Hepatic stellate cell (primary cell): ENCODE measurements around the gene DAD1.
A peak's percentile ranks its signal among the peaks of the same experiment; 100 is the strongest.
"Not testable (repeated sequence)": the region's sequence is repeated elsewhere in the genome, so short reads cannot be mapped to it uniquely, and the experiment has no call there.

Experiments used
- DNase-seq: peaks from one replicate; pipeline ENCODE4 v3.0.0; 2011; ENCODE audit warnings: low spot score

Gene DAD1

DNA sequence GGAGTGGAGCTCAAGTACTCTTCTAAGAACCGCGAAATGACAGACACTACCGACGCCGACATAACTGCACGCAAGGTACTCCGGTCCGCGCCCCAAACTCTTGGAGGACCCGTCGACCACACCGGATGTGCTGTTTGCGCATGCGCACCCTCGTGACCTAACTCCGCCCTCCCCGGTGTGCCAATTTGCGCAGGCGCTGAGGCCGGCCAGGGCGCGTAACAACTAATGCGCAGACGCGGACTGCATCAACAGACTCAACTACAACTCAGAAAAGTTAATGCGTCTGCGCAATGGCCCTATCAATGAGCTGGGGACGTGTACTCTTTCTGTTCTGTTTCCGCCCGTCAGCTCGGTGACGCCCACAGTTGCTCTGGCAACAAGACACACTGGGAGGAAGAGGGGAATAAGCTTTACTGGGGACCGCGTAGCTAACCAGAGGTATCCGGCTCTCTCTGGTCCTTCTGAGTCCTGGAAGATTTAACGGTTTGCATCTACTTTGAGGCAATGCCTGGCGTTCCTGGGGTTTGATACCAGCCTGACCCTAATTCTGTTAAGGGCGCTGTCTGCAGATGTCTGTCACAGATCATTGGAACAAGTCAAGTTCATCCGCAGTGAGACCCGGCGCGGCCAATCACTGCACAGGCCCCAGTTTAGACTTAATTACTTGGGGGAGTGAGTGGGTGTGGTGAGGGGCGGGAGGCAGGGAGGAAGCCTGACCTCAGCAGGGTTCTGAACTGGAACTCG is at the start of gene DAD1:
Gene DAD1, minus strand, starts transcription at position 129 of the 744 bp plus-strand sequence. Its CDS starts 67 bp downstream, at position 62.
- DNase-seq, result peak; percentile 100

DNA sequence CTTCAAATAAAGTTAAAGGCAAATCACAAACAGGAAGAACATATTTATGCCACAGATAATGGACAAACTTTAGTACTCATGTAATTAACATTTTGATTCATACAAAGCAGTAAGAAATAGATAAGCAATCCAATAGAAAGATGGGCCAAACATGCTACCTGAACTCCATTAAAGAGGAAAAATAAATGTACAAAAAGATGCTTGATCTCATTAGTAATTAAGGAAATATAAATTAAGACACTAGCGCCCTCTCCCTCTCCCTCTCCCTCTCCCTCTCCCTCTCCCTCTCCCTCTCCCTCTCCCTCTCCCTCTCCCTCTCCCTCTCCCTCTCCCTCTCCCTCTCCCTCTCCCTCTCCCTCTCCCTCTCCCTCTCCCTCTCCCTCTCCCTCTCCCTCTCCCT is 47.0 kb upstream of the DAD1 start:
- not testable (repeated sequence) for DNase-seq

DNA sequence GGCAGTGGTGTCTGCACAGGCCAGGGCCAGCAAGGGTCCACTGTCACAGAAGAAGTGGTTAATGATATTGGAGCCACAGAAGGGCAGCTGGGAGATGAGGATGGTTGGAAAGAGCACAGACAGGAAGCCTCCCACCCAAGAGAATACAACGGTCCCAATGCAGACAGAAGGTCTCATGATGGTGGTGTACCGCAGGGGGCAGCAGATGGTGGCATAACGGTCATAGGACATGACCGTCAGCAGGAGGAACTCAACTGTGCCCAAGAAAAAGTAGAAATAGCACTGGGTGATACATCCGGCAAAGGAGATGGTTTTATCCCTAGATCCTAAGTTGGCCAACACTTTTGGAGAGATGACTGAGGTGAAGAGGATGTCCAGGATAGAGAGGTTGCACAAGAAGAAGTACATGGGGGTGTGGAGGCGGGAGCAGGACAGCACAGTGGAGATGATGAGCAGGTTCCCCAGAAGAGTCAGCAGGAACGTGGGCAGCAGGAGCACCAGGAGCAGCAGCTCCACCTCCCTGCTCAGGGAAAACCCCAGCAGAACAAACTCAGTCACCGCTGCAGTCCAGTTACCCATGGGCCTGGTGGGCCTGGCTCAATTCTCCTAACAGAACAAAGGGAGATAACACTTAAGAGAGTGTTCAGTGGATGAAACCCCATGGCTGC is 45.3 kb upstream of the DAD1 start:
- DNase-seq, result no peak

DNA sequence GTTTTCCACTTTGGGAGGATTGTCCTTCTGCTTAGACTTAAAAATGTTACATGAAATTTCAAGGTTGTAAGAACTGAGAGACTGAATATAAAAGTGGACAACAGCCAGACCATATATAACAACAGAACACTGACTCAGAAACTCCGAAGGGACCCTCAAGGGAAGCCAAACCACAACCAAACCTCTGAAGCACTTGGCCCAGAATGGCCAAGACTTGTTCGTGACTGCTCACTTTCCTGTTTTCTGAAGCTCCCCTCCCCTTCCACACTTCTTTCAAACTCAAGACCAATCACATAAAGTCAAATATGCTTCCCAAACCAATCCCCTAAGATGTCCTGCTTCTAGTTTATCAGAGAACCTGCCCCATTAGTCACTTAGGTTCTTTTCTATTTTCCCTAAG is 41.5 kb upstream of the DAD1 start:
- DNase-seq, result peak; percentile 68

DNA sequence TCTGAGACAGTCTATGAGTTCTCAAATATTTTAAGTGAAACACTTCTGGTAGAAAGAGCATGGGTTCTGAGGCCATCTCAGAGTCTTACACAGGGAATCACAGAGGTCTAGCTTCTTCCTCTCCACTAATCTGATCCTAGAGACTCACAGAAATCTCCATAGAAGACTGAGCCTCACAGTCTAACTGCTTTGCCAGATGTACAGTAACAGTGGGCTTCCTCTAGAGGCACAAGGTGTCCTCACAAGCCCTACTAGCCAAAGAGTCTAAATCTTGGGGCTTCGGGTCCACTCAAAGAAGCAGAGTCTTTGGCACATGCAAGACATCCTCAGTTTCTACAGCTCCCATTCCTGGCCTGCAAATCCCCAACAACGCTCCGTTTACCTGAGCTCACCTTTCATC is 41.0 kb upstream of the DAD1 start:
- no peak for DNase-seq

DNA sequence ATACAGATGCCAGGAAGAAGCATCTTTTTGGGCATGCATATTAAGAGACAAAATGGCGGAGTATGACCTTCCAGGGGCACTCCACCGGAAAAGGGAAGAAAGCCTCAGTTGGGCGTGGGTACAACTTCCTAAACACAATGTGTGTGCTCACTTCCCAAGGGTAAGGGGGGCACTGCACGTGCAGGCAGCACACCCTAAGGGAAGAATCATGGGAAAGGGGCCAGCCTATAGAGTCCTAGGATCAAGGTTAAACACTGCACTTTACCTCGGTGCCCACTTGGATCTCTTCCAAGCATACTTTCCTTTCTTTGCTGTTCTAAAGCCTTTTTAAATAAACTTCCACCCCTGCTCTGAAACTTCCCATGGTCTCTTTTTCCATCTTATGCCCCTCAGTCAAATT is 40.3 kb upstream of the DAD1 start:
- no peak for DNase-seq

DNA sequence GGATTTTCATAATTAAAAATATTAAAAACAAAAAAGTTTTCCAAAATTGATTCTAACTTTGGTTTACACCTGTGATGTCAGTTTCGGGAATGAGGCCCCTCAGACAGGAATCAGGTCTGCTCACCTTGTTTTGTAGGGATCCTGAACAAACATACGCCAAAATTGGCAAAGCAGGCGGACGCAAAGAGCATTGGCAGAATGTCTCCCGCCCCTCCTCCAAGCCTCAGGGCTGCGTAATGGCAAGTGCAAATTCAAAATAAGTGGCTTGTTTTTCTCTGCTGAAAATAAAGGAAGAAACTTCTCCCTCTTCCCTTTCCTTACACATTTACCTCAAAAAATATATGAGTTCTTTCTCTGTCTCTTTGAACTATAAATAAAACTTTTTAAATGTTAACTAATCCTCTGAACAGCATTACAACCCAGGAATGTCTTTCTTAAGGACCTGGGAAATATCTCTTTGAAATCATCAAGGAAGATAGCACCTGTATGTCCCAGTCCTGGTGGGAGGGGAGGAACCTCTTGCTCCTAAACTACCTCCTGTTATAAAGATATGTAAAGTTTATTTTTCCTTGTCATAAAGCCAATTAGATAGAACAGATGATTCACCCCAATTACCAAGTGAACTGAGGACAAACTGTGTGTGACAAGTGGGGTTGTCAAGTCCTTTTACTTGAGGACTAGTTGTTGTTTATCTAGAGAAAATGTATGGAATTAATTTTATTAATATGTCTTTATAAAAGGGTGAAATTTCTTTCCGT is 38.7 kb upstream of the DAD1 start:
- no peak for DNase-seq

DNA sequence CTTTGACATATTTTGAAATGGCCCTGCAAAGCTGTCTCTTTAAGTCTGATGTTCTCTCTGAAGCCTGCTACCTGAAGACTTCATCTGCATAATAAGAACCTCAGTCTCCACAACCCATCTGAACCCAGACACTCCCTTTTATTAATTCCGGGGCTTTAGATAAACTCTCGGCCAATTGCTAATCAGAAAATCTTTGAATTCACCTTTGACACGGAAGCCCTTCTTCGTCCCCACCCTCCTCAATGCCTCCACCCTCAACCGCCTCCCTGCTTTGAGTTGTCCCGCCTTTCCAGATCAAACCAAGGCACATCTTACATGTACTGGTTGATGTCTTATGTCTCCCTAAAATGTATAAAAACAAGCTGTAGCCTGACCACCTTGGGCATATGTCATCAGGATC is 37.6 kb upstream of the DAD1 start:
- DNase-seq, result no peak

DNA sequence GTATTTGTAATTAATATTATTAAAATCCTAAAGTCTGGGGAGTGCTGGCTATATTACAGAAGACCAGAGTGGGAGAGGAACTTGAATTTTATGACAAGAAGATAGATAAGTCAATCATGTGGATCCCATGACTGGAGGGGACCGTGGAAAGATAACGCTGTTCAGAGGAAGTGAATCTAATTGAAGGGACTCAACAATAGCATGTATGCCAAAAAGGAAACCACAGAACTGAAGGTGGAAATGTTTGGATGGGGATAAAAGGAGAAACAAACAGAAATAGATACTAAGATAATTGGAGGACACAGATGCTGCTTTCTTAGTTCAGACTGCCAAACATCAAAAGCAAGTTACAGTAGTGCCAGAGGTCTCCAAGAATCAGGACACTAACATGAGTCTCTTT is 34.0 kb upstream of the DAD1 start:
- DNase-seq, result no peak

DNA sequence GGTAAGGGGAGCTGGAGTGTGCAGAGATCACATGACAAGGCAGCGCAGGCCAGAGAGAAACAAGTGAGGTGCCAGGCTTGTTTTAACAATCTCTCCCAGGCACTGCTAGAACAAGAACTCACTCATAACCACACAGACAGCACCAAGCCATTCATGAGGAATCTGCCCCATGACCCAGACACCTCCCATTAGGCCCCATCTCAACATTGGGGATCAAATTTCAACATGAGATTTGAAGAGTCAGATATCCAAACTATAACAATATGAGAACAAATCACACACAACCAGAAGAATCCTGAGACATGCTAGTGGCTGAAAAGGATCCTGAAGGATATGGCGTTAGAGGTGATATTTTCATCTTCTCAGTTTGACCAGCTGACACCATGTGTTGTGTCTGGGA is 33.2 kb upstream of the DAD1 start:
- no peak for DNase-seq

DNA sequence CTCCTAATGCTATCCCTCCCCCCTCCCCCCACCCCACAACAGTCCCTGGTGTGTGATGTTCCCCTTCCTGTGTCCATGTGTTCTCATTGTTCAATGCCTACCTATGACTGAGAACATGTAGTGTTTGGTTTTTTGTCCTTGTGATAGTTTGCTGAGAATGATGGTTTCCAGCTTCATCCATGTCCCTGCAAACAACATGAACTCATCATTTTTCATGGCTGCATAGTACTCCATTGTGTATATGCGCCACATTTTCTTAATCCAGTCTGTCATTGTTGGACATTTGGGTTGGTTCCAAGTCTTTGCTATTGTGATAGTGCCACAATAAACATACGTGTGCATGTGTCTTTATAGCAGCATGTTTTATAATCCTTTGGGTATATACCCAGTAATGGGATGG is 26.7 kb upstream of the DAD1 start:
- DNase-seq, result not testable (repeated sequence)

DNA sequence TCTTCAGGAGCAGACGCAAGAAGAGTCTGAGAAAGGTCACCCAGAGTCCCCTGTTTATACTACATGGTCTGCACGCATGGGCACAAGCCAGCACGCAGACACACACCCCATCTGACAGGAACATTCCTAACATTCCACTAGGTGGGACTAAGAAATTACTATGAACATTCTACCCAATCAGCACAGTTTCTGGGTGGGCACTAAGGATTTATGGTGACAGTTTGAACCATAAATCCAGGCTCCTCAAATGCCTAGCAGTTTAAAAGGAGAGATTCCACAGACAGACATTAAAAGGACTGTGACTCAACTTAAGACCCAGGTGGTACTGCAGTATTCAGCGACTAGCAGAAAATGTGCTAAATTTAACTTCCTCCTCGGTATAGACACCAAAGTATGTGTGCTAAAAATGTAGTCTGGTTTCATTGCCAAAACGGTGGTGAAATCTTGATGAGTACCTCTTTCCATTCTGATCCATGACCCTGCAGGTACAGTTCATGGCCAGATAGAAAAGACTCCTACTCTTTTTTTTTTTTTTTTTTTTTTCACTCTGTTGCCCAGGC is 25.3 kb upstream of the DAD1 start:
- peak; percentile 88 for DNase-seq

DNA sequence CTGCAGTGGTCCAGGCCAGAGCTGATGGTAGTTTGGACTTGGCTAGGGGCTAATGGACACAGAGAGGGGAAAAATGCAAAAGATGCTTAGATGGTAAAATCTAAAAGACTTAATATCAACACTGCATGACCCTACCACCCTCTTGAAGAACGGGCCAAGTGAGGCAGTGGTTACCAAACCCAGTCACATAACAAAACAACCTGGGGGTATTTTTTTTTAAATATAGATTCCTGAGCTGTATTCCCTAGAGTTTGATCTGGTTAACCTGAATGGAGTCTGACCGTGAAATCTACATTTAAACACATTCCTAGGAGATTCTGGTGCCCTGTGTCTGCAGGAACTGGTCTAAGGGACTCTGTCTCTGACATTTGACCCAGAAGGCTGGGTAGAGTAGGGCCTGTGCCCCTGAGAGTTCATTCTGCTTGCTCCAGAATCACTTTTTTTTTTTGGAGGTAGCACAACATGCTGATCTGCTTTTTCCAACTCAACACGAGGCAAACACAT is 24.8 kb upstream of the DAD1 start:
- DNase-seq, result no peak

DNA sequence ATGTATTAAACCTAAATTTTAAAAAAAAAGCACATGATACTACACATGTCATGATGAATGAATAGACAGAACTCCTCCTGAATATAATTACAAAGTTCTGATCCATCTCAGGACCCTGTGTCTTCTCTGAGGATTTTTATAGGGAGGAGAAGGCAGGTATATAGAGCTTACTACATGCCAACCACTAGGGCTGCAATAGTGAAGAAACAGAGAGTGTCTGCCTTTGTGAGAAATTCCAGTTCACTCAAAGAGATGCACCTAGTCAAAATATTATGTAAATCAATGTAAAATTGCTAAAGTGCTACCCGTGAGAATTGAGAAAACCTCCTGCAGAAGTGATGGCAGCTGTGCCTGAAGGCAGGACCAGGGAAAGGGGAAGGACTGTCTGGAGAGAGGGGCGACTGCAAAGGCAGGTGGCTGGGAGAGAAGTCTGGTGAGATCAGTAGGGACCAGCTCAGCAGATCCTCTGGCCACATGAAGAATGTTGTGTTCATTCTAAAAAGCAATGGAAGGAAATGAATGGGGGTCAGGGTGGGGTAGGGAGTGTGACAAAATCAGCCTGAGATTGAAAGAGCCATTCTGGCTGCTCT is 24.2 kb upstream of the DAD1 start:
- no peak for DNase-seq

DNA sequence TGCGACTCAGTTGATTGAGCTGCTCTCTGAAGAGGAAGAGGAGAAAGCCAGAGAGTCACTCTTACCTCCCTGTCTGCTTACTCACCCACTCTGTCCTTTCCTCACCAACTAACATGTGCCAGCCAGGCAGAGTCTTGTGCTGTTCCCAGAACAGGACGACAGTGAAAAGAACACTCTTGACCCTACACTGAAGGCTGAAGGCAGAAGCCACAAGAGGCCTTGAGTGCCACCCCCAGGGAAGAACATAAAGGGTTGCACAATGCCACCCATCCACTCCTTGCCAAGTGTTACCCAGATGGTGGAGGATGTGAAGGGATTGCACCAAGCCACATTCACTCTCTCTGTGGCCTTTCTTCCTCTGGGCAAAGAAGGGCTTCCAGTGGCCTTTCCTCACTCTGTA is 21.9 kb upstream of the DAD1 start:
- DNase-seq, result no peak

DNA sequence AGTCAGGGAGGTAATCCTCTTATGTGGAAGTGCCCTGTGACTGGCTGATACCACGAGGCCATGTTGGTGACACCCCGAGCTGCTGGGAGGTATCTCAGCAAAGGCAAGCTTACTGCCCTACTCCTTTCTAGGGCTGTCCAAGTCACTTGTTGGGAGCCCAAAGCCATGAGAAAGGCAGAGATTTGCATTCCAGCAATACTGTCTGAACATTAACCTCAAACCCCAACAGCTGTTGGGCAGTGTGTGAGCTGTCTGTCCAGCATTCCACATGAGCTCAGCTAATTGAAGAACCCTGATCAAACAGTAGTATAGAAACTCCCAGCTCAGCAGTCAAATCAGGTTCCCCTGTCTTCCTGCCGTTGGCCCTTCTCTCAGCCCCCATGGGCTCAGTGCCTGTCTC is 18.3 kb upstream of the DAD1 start:
- DNase-seq, result no peak

DNA sequence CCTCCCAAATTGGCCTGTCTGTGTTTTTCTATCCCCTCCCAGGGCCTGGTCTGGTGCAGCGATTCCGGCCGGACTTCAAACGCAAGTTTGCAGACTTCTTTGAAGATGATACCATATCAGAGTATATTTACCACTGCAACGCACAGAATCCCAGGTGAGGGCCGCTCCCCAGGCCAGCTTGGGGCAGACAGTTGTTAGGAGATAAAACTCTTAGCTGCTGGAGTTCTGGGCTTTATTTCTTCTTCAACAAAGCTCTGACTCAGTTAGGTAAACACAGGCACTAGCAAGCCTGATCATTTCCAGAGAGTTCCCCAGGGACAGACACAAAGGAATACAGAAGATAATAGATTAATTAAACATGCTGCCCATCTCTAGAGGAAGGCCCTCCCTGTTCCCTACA is 17.4 kb upstream of the DAD1 start:
- no peak for DNase-seq

DNA sequence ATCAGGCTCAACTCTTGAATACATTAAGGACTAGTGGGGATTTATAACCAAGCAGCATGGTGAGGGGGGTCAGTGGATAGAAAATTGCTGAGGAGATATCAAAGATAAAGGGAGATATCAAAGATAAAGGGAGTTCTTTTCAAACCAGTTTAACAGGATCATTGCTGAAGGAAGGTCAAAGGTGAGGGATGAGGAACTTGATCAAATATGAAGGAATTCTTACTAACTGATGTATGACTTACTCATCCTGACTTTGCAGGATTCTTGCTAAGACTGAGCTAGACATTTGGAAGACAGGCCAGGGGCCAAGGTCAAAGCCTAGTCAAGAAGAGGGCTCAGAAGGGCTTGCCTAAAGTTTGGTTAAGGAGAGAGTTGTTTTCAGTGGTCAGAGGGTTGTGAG is 13.8 kb upstream of the DAD1 start:
- DNase-seq, result peak; percentile 55

DNA sequence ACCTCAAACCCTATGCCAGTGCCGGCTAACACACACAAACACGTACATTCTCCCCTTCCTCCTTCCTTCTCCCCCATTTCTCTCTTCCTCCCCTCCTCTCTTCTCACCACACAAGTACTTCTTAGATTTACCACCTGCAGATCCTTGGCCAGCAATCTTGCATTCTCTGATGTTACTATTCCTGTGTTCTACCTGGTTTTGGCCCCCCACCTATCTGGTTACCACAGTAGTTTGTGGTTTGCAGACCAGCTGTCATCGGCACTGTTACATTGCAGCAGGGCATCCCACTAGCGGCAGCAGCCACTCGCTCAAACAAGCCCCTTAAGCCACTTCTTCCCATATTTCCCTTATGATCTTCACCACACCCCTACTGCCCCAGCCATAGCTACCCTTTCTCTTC is 13.0 kb upstream of the DAD1 start:
- no peak for DNase-seq

DNA sequence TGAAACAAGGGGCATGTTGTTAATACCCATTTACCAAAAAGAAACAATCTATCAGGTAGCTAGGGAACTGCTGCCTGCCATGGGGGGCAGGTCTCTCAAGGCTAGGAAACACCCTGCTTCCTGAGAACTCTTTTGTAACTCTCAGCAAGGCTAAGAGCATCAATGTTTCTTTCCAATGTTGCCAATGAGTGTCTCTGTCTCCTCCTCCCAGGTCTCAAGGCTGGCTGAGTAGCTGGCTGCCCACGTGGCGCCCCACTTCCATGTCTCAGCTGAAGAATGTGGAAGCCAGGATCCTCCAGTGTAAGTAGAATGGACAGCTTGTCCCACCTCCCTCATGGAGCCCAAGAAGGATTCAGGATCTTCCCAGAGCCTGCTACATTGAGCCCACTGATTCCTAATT is 12.4 kb upstream of the DAD1 start:
- no peak for DNase-seq

DNA sequence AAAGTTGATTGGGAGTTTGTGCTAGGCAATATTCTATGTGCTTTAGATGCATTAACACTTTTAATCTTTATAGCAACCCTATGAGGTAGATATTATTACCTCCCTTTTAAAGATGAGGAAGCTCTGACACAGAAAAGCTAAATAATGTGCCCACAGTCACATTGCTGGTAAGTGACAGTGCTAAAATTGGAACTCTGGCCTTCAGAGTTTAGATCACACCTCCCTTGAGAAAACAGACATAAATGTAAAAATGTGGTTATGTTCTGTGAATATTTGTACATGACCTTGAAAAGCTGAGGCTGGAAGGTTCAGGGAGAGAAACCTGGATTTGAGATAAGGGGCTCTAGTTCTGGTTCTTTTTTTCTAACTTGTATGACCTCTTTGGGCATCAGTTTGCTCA is 11.0 kb upstream of the DAD1 start:
- no peak for DNase-seq

DNA sequence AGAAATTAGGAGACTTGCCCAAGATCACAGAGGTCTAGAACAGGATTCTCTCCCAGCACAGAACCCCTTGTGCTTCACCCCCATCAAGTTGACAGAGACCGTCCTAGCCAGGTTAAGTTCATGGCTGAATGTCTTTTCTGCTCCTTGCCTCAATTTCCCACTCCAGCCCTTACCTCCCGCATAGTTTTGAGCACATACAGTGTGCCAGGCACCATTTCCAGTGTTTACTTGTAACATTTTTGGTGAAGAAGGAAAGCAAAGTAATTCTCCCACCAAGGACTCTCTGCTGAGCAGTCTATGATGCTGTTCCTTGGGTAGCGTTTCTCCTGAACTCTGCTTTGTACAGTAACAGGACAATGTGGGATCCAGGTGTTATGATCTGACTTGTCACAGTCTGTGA is 10.3 kb upstream of the DAD1 start:
- no peak for DNase-seq
